HL-60 (cell line): Measurements from ENCODE around the gene NADSYN1.

Experiments used
- CTCF ChIP-seq: IDR thresholded peaks from one replicate; pipeline ENCODE4 v1.5.1; 2011; ENCODE audit warnings: low read length, control low read depth, inconsistent platforms; ENCODE audit not compliant: insufficient read depth
- POLR2AphosphoS5 ChIP-seq: IDR thresholded peaks from 2 replicates; pipeline ENCODE4 v1.6.1; 2012; ENCODE audit warnings: low read depth

- no peak for TF ChIP-seq POLR2AphosphoS5
- no peak for TF ChIP-seq CTCF
Observed at GRCh38 chr11:71501071-71501985, 48.3 kb downstream of the NADSYN1 start.
